PC-9 (cell line): ENCODE measurements around the gene PRRC1.

Experiments used
- EZH2 ChIP-seq: fragments of 200-600 bp; sonication (generic); IDR thresholded peaks from 2 replicates; pipeline ENCODE4 v1.8.0; 2017; ENCODE audit warnings: antibody characterized with exemption, low read depth
- TF ChIP-seq, protein P1 (sequence below): fragments of 200-600 bp; sonication (generic); conservative IDR thresholded peaks from 2 replicates; pipeline ENCODE4 v1.6.1; 2017; ENCODE audit warnings: mixed run types, antibody characterized with exemption, mild to moderate bottlenecking, moderate library complexity

DNA sequence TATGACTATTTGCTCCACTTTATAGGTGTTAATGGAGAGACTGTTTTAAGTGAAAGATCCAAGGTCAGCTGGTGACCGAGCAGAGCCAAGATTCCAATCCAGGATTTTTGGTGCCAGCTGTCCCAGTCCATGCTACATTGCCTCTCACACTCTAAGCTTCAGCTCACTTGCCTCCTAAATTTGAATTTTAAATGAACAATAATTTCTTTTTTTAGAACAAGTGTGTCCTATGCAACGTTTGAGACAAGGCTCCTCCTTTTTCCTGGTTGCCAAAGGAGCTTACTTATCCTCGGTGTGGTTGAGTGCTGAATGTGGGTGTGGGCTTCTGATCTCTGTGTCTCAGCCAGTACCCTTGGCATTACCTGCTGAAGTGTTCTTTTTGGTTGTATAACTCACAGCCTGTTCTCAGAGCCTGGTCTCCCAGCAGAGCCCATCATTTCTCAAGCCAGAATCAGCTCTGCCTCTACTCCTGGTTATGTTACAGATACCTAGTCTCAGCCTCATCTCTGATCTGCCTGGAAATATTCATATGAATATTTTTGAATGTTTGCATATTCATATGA, 4.0 kb upstream of the PRRC1 start:
- TF ChIP-seq, protein P1, sequence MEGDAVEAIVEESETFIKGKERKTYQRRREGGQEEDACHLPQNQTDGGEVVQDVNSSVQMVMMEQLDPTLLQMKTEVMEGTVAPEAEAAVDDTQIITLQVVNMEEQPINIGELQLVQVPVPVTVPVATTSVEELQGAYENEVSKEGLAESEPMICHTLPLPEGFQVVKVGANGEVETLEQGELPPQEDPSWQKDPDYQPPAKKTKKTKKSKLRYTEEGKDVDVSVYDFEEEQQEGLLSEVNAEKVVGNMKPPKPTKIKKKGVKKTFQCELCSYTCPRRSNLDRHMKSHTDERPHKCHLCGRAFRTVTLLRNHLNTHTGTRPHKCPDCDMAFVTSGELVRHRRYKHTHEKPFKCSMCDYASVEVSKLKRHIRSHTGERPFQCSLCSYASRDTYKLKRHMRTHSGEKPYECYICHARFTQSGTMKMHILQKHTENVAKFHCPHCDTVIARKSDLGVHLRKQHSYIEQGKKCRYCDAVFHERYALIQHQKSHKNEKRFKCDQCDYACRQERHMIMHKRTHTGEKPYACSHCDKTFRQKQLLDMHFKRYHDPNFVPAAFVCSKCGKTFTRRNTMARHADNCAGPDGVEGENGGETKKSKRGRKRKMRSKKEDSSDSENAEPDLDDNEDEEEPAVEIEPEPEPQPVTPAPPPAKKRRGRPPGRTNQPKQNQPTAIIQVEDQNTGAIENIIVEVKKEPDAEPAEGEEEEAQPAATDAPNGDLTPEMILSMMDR: no peak
- no peak for TF ChIP-seq EZH2
